A673 (cell line): ENCODE data around the gene CENATAC. TPM values are rescaled to one million over a fixed set of nuclear protein-coding genes. Genes with fewer than 3 reads are reported as not detected.
A peak's percentile ranks its signal among the peaks of the same experiment; 100 is the strongest.

ENCODE experiments used
- BruUV-seq: library from RNA; stranded (reverse); fragments of 400-500 nt; replicated peaks from 2 replicates; lab custom pipeline; 2021; lab: Mats Ljungman, UMichigan
- CTCF ChIA-PET: fragments of 300-600 bp; sonication (Branson Sonifier 250); formaldehyde crosslinking; loops from one replicate; lab custom pipeline; 2022; ENCODE audit warnings: antibody characterized with exemption; lab: Charles Lee
- POLR2A ChIA-PET: fragments of 300-600 bp; sonication (Branson Sonifier 250); formaldehyde crosslinking; loops from one replicate; lab custom pipeline; 2022; ENCODE audit warnings: antibody characterized with exemption; ENCODE audit not compliant: low non-redundant PET; lab: Charles Lee
- DNase-seq: peaks from one replicate; pipeline ENCODE4 v3.0.0-alpha.2; 2015; ENCODE audit warnings: low spot score
- H3K27ac ChIP-seq: fragments of 200-600 bp; sonication (generic); 2 replicates; pipeline ENCODE4 v1.5.1; 2016; ENCODE audit warnings: mixed run types, low read depth, mild to moderate bottlenecking, mixed read lengths, antibody characterized with exemption, low read length; ENCODE audit not compliant: poor library complexity, severe bottlenecking
- H3K27me3 ChIP-seq: fragments of 200-600 bp; sonication (generic); replicated peaks from 2 replicates; pipeline ENCODE4 v1.6.1; 2017; ENCODE audit warnings: mixed run types, low read depth, mild to moderate bottlenecking, mixed read lengths, antibody characterized with exemption, low read length; ENCODE audit not compliant: insufficient read depth, poor library complexity
- H3K36me3 ChIP-seq: fragments of 200-600 bp; sonication (generic); 2 replicates; pipeline ENCODE4 v1.6.1; 2016; ENCODE audit warnings: mixed run types, mild to moderate bottlenecking, mixed read lengths, antibody characterized with exemption, low read length; ENCODE audit not compliant: insufficient read depth, poor library complexity, severe bottlenecking
- H3K4me1 ChIP-seq: fragments of 200-600 bp; sonication (generic); 2 replicates; pipeline ENCODE4 v1.6.1; 2017; ENCODE audit warnings: mixed run types, mild to moderate bottlenecking, mixed read lengths, antibody characterized with exemption, low read length; ENCODE audit not compliant: insufficient read depth, poor library complexity, severe bottlenecking
- H3K4me3 ChIP-seq: fragments of 200-600 bp; sonication (generic); 2 replicates; pipeline ENCODE4 v1.5.1; 2016; ENCODE audit warnings: low read depth, mixed run types, mild to moderate bottlenecking, mixed read lengths, low read length; ENCODE audit not compliant: poor library complexity, severe bottlenecking
- H3K9me3 ChIP-seq: fragments of 200-600 bp; sonication (generic); 2 replicates; pipeline ENCODE4 v1.6.1; 2016; ENCODE audit warnings: mixed run types, low read depth, mild to moderate bottlenecking, mixed read lengths, antibody characterized with exemption, low read length; ENCODE audit not compliant: poor library complexity, severe bottlenecking
- CTCF ChIP-seq: fragments of 300-800, 200-600 bp; sonication (generic); conservative IDR thresholded peaks from 2 replicates; pipeline ENCODE4 v1.5.1; 2017; ENCODE audit warnings: low read depth, mild to moderate bottlenecking, antibody characterized with exemption, low read length, moderate library complexity, mixed read lengths
- EZH2 ChIP-seq: fragments of 200-600 bp; sonication (generic); IDR thresholded peaks from 2 replicates; pipeline ENCODE4 v1.6.1; 2017; ENCODE audit warnings: borderline replicate concordance, low read depth, mild to moderate bottlenecking, mixed read lengths, antibody characterized with exemption, low read length; ENCODE audit not compliant: poor library complexity, severe bottlenecking
- intact Hi-C: fragments of 100-400 bp; cut with micrococcal nuclease; formaldehyde crosslinking; loops from one replicate; pipeline ENCODE4 v1.10.0; 2022; ENCODE audit not compliant: unreplicated experiment
- total RNA-seq: library from RNA; stranded (reverse); gene quantifications from 2 replicates; pipeline ENCODE4 v1.2.3, GENCODE V29; 2021

CENATAC gene
- total RNA-seq, 1 experiment from 2014 or later, result 57.4 TPM

GRCh38 chr11:119041821-119042514, 44.0 kb downstream of the CENATAC start:
- CTCF ChIA-PET, result no interaction called here

GRCh38 chr11:119042927-119043326, 45.0 kb downstream of the CENATAC start:
- no TSS peak for BruUV-seq
- H3K27ac ChIP-seq, result no peak overlapping the region
- DNase-seq, result no peak
- no peaks in the 10 kb centered on the region for H3K9me3 ChIP-seq
- CTCF ChIA-PET, result no interaction called here
- no peaks in the 10 kb centered on the region for H3K4me1 ChIP-seq
- H3K36me3 ChIP-seq, result peaks cover 32% of the 10 kb centered on the region
- TF ChIP-seq EZH2 (no peak), CTCF (no peak)
- POLR2A ChIA-PET, result no interaction called here
- no peaks in the 10 kb centered on the region for H3K27me3 ChIP-seq
- H3K4me3 ChIP-seq, result no peak overlapping the region
- intact Hi-C loops, result no loop called here

More at GRCh38 chr11:119041821-119042514, 44.0 kb downstream of the CENATAC start:
- H3K9me3 ChIP-seq, result no peaks in the 10 kb centered on the region
- no peak overlapping the region for H3K27ac ChIP-seq
- peaks cover 22% of the 10 kb centered on the region for H3K36me3 ChIP-seq
- POLR2A ChIA-PET, result no interaction called here
- H3K27me3 ChIP-seq, result no peaks in the 10 kb centered on the region
- DNase-seq, result no peak
- TF ChIP-seq CTCF, result no peak
- TF ChIP-seq EZH2, result no peak
- no TSS peak for BruUV-seq
- no peak overlapping the region for H3K4me3 ChIP-seq
- no peaks in the 10 kb centered on the region for H3K4me1 ChIP-seq
- intact Hi-C loops, result no loop called here

GRCh38 chr11:119044708-119045107, 46.8 kb downstream of the CENATAC start:
- no peak overlapping the region for H3K4me3 ChIP-seq
- intact Hi-C loops, result no loop called here
- no peaks in the 10 kb centered on the region for H3K4me1 ChIP-seq
- no peak for DNase-seq
- no peak overlapping the region for H3K27ac ChIP-seq
- H3K36me3 ChIP-seq, result peaks cover 50% of the 10 kb centered on the region
- CTCF ChIA-PET, result no interaction called here
- POLR2A ChIA-PET, result no interaction called here
- TF ChIP-seq CTCF (peak; percentile 39), EZH2 (no peak)
- no TSS peak for BruUV-seq
- H3K27me3 ChIP-seq, result no peaks in the 10 kb centered on the region
- H3K9me3 ChIP-seq, result no peaks in the 10 kb centered on the region
